HG03565 (cell line): ENCODE data around the gene ST8SIA1.
"Not testable (repeated sequence)": the region's sequence is repeated elsewhere in the genome, so short reads cannot be mapped to it uniquely, and the experiment has no call there.

Experiments used
- ATAC-seq: cut with Tn5 transposase; IDR thresholded peaks from one replicate; pipeline ENCODE4 v1.9.1; 2021; ENCODE audit warnings: mild to moderate bottlenecking, moderate library complexity; ENCODE audit not compliant: unreplicated experiment

Gene ST8SIA1

GRCh38 chr12:22188431-22188830 lies 146.1 kb downstream of the ST8SIA1 start:
- ATAC-seq, result no peak

GRCh38 chr12:22180705-22181104 lies 153.8 kb downstream of the ST8SIA1 start:
- ATAC-seq, result no peak

- ATAC-seq, result no peak
Measured at GRCh38 chr12:22173177-22173576, 161.3 kb downstream of the ST8SIA1 start.

- ATAC-seq, result no peak
Measured at GRCh38 chr12:22172501-22172900, 162.0 kb downstream of the ST8SIA1 start.

GRCh38 chr12:22169376-22169775 lies 165.1 kb downstream of the ST8SIA1 start:
- ATAC-seq, result no peak

GRCh38 chr12:22164139-22164538 lies 170.4 kb downstream of the ST8SIA1 start:
- no peak for ATAC-seq

GRCh38 chr12:22163594-22163993 lies 170.9 kb downstream of the ST8SIA1 start:
- ATAC-seq, result no peak

- no peak for ATAC-seq
Measured at GRCh38 chr12:22160396-22161003, 174.0 kb downstream of the ST8SIA1 start.

GRCh38 chr12:22149286-22149685 lies 185.2 kb downstream of the ST8SIA1 start:
- ATAC-seq, result not testable (repeated sequence)

GRCh38 chr12:22146686-22147085 lies 187.8 kb downstream of the ST8SIA1 start:
- not testable (repeated sequence) for ATAC-seq
